GM19023 (cell line): ENCODE results near the gene AVPR2.

ENCODE experiments used
- ATAC-seq: cut with Tn5 transposase; IDR thresholded peaks from one replicate; pipeline ENCODE4 v1.9.1; 2021; ENCODE audit warnings: mild to moderate bottlenecking, moderate library complexity; ENCODE audit not compliant: unreplicated experiment

Gene AVPR2

DNA sequence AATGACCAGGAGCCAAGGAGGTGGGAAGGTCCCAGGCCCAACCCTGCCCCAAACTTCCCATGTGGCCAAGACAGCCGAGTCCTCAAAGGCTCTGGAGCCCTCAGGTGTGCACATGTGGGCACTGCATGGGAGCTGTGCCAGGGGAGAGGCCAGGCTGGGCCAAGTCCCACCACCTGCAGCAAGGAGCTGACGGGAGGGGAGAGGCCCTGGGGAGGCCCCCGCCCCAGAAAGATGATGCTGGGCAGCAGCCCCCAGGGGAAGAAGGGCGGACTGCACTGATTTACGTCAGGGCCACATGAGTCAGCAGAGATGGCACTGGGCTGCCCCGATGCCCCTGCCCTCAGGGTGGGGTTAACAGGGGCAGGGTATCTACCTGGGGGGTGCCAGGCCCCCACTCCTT lies 19.9 kb upstream of the AVPR2 start:
- ATAC-seq: no peak

GRCh38 chrX:153885208-153885787 lies 19.2 kb upstream of the AVPR2 start:
- no peak for ATAC-seq

DNA sequence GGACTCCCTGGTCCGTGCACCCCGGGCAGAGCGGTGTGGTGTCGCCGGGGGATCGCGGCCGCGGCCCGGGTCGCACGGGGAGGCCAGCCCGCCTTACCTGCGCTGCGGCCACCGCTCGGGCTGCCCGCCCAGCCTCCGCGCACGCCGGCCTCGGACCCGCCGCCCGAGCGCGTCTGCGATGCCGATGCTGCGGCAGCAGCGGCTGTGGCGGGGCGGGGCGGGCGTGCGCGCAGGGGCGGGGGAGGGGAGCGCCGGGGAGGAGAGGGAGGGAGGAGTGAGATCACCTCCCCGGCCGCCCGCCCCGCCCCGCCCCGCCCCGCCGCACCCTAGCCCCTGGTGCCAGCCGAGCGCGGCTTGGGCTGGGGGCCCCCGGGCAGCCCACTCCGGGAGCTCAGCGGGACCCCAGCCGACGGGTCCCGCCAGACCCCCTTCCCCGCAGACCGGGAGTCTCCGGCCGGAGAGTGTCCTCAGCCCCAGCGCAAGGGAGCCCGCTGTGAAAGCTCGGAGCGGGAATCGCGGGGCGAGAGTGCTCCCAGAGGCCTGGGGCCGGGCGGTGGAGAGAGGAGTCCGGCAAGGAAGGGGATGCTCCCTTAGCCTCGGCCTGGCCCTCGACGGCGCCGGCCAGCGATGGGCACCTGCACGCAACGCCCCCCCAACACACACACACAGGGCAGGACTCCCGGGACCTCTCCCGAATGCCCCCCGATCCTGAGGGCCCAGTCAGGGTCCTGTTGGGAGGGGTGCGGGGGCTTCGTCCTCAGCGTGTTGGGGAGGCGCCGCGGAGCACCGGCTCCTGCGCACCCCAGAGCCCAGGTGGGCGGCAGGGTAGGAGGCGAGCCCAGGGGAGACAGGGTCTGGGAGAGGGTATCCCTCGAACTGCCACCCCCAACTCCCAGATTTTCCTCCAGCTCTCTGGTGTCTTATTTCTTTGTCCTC lies 18.2 kb upstream of the AVPR2 start, which contains the start of gene L1CAM:
L1CAM (minus strand) TSS at position 206 of the 936 bp plus-strand sequence. CDS start 10,337 bp downstream, outside the sequence.
- no peak for ATAC-seq

DNA sequence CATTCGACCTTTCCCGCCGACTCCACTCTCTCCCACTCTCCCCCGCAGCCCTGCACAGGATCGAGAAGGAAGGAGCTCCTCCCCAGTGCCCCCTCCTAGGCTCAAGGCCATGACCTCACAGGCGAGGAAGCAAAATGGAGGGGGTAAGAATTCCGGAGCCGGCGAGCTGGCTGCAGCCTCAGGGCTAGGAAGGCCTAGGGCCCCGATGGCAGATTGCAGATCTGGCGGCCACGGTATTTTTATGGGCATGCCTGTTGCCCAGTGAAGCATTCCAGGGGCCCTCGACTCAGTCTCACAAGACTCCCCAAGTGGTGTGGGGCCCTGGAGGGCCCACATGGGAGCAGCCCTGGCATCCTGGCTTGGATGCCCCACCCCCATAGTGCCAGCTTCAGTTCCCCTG lies 17.6 kb upstream of the AVPR2 start:
- no peak for ATAC-seq

GRCh38 chrX:153887385-153887784 lies 17.1 kb upstream of the AVPR2 start:
- ATAC-seq: no peak

DNA sequence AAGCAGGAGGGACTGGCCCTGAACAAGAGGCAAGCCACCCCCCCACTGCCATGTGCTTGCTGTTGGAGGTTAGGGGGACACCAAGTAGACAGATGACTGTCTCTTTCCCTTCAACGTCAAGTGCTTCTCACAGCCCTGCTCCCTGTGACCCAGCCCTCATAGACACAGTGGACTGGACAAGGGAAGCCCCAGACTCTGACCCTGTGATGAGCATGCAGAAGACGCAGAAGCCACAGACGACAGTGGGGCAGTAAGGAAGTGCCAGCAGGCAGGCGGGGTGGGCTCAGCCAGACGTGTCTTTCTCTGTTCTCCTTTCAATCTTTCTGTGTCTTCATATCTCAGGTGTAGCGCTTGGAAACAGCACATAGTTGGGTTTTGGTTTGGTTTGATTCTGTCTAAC lies 16.1 kb upstream of the AVPR2 start:
- no peak for ATAC-seq

DNA sequence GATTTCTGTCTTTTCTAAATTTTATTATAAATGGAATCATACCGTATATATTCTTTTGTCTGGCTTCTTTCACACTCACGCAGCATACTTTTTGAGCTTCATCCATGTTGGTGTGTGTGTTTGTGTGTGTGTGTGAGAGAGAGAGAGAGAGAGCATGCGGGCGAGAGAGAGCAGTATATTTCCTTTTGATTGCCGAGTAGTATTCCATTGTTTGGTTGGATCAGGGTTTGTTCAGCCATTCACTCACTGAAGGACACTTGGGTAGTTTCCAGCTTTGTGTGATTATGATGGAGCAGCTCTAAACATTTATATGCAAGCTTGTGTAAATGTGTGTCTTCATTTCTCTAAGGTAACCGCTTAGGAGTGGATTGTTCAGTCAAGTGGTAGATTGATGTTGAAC lies 15.3 kb upstream of the AVPR2 start:
- no peak for ATAC-seq

DNA sequence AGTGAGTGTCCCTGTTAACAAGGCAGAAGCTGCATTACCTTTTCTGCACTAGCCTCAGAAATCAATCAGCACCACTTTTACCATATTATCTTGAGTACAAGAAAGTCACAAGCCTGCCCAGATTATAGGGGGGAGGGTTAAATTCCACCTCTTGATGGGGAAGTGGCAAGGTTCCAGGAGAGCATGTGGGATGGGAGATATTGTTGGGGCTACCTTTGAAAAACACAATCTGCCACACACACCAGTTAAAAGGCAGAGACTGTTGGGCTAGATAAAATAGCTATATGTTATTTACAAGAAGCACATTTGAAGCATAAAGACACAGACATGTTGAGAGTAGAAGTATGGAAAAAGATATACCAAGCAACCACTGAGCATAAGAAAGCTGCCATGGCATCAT lies 6.6 kb upstream of the AVPR2 start:
- ATAC-seq: no peak

- peak; percentile 69 for ATAC-seq
Observed at GRCh38 chrX:153900831-153901752, 3.4 kb upstream of the AVPR2 start.

GRCh38 chrX:153901753-153902140 lies 2.7 kb upstream of the AVPR2 start:
- no peak for ATAC-seq

GRCh38 chrX:153902385-153902784 lies 2.1 kb upstream of the AVPR2 start:
- ATAC-seq: no peak

- ATAC-seq: no peak
Observed at GRCh38 chrX:153903238-153903980, 1.1 kb upstream of the AVPR2 start.

DNA sequence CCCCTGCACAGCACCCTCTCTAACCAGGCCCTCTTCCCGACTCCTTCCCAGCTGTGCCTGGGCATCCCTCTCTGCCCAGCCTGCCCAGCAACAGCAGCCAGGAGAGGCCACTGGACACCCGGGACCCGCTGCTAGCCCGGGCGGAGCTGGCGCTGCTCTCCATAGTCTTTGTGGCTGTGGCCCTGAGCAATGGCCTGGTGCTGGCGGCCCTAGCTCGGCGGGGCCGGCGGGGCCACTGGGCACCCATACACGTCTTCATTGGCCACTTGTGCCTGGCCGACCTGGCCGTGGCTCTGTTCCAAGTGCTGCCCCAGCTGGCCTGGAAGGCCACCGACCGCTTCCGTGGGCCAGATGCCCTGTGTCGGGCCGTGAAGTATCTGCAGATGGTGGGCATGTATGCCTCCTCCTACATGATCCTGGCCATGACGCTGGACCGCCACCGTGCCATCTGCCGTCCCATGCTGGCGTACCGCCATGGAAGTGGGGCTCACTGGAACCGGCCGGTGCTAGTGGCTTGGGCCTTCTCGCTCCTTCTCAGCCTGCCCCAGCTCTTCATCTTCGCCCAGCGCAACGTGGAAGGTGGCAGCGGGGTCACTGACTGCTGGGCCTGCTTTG lies 1.1 kb downstream of the AVPR2 start:
- ATAC-seq: no peak

DNA sequence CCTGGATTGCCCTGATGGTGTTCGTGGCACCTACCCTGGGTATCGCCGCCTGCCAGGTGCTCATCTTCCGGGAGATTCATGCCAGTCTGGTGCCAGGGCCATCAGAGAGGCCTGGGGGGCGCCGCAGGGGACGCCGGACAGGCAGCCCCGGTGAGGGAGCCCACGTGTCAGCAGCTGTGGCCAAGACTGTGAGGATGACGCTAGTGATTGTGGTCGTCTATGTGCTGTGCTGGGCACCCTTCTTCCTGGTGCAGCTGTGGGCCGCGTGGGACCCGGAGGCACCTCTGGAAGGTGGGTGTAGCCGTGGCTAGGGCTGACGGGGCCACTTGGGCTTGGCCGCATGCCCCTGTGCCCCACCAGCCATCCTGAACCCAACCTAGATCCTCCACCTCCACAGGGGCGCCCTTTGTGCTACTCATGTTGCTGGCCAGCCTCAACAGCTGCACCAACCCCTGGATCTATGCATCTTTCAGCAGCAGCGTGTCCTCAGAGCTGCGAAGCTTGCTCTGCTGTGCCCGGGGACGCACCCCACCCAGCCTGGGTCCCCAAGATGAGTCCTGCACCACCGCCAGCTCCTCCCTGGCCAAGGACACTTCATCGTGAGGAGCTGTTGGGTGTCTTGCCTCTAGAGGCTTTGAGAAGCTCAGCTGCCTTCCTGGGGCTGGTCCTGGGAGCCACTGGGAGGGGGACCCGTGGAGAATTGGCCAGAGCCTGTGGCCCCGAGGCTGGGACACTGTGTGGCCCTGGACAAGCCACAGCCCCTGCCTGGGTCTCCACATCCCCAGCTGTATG lies 1.8 kb downstream of the AVPR2 start:
- no peak for ATAC-seq

DNA sequence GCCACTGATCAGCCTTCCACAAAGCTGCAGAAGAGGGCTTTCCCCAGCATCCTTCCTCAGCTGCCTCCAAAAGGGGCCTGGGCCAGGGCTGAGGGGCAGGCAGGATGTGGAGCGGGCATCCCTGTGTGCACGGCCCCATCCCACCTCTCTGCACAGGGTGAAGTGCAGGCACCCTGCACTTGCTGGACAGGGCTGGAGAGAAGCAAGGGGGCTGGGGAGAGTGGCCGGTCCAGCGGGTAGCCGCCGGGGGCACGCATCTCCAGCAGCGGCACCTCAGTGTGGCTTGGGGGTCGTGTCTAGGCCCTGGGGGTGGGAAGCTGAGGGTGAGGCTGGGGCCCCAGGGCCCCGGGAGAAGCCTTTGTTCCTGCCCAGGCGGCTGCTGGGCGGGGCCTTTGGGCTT lies 3.0 kb downstream of the AVPR2 start:
- ATAC-seq: no peak

DNA sequence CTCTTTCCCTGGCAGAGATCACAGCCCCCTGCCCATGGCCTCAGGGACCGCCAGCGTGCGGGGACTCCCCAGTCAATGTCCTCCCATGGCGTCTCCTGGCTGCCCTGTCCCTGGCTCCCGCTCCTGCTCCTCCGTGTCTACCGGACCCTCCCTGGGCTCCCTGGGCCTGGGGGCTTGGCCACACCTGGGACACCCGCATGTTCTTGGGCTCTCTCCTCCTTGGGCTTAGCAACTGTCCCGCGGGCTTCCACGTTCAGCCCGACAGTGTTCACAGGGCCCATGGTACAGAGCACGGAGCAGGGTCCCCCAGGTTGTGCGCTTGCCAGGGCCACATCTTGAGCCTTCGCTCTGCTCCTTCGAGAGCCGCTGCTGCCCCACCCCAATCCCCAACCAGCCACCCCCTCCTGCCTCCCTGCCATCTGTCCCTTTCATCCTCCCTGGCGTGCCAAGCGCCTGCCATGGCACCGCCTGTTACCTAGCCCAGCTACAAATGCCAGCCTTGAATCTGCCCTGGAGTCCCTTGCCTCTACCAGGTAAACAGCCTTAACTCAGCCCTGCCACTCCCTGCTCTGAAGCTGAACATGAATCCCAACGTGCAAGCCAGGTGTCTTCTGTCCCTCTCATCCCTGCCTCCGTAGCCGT lies 3.9 kb downstream of the AVPR2 start:
- no peak for ATAC-seq

DNA sequence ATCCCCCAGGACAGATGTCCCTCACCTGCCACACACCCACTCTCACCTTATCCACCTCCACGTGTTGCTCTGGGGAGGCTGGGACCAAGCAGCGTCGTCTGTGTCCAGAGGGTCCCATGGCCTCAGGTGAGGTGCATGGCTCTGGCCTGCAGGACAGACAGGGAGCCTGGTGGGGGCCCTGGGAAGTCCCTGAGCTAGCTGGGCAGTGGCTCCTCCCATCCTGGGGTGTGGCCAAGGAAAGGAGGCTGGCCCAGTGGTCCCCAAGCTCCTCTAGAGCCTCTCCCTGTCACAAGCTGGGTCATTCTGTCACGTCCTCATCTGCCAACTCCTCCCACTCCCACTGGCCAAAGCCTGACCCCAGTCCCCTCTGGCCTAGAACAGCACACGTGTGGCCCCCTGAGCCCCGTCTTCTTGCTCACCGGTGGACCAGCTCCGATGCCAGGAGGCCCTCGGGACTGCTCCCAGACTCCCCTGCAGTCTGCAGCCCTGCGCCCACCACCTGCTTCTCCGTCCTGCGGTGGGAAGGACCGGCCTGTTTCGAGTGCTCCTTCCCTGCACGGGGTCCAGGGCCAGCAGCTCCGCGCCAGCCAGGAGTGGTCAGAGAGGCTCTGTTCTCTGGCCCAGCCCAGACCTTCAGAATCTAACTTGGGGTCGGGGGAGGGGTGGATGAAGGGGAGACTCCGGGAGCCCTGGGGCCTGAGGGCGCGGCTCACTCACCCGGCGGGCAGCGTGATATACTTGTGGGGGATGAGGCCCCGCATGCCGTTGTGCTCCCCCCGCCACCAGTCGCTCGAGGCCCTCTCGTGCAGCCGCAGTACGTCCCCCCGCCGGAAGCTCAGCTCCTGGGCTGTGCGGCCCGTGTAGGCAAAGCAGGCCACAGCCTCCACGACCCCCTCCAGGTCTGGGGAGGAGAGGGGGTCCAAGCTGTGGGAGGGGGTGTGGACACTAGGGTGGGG lies 4.8 kb downstream of the AVPR2 start:
- ATAC-seq: no peak

DNA sequence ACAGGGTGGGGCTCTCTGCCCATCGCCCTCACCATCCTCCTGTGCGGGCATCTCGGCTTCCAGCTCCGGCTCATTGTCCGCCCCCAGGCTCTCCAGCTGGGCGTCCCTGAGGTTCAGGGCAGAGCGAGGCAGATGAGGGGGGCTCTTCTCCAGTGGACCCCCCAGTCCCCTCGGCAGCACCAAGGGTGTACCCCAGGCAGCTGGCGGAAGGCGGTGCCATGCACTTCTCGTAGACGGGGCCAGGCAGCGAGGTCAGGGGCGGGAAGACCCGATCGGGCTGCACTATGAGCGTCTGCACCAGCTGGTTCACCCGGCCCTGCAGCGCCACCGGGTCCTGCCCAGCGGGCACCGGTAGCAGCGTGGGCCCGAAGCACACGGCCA lies 5.5 kb downstream of the AVPR2 start:
- no peak for ATAC-seq
